Coronary artery (tissue), 2 donors: ENCODE measurements around the gene DMC1.
"Not testable (repeated sequence)": the region's sequence is repeated elsewhere in the genome, so short reads cannot be mapped to it uniquely, and the experiment has no call there.

Source experiments
- DNase-seq: peaks from one replicate; pipeline ENCODE4 v3.0.0-alpha.2; 2017; ENCODE audit warnings: low spot score
- H3K27ac ChIP-seq, 2 donors: fragments of 200-600 bp; sonication (generic); one replicate each; pipeline ENCODE4 v1.5.1; 2016 to 2019
- H3K4me3 ChIP-seq: fragments of 200-600 bp; sonication (generic); 2 replicates; pipeline ENCODE4 v1.5.1; 2016; ENCODE audit warnings: mild to moderate bottlenecking, moderate library complexity
- TF ChIP-seq, protein P1 (sequence below): fragments of 200-600 bp; sonication (generic); IDR thresholded peaks from one replicate; pipeline ENCODE4 v1.5.1; 2019; ENCODE audit warnings: antibody characterized with exemption

Gene DMC1

DNA sequence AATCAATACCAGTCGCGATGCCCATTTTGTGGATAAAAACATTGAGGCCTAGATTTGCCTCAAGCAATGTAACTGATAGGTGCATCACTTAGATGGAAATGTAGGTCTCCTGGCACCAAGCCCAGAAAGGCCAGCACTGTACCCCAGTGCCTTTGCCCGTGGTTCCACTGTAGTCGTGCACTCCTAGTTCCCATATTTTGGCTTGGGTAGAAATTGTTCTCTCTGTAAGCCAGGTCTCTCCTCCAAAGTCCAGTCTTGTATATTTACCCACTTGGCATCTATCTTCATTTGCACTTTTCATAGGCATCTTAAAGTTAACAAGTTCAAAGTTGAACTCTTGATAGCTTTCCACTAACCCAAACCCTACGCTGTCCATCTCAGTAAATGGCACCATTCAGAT is 41.6 kb upstream of the DMC1 start:
- TF ChIP-seq, protein P1, sequence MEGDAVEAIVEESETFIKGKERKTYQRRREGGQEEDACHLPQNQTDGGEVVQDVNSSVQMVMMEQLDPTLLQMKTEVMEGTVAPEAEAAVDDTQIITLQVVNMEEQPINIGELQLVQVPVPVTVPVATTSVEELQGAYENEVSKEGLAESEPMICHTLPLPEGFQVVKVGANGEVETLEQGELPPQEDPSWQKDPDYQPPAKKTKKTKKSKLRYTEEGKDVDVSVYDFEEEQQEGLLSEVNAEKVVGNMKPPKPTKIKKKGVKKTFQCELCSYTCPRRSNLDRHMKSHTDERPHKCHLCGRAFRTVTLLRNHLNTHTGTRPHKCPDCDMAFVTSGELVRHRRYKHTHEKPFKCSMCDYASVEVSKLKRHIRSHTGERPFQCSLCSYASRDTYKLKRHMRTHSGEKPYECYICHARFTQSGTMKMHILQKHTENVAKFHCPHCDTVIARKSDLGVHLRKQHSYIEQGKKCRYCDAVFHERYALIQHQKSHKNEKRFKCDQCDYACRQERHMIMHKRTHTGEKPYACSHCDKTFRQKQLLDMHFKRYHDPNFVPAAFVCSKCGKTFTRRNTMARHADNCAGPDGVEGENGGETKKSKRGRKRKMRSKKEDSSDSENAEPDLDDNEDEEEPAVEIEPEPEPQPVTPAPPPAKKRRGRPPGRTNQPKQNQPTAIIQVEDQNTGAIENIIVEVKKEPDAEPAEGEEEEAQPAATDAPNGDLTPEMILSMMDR = no peak
- no peak overlapping the region for H3K27ac ChIP-seq
- H3K4me3 ChIP-seq = no peak overlapping the region
- DNase-seq = no peak

DNA sequence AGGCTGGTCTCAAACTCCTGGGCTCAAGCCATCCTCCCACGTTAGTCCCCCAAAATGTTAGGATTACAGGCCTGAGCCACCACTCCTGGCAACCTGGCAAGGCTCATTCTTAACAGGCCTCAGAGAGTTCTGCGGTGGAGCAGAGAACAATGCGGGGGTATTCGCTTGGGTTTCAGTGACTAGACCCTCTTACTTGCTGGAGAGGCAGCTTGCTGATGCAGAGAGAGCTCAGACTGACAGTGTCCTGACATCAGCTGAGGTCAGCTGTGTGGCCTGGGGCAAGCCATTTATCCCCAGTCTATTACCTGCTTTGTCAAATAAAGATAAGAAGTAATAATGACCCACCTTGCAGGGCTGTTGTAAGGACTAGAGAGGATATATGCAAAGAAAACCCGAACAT is 40.3 kb upstream of the DMC1 start:
- H3K4me3 ChIP-seq = no peak overlapping the region
- no peak for DNase-seq
- H3K27ac ChIP-seq = no peak overlapping the region
- TF ChIP-seq, protein P1 = no peak

- Histone ChIP-seq H3K4me3 (no peak overlapping the region), H3K27ac (no peak overlapping the region)
- TF ChIP-seq, protein P1 = no peak
- DNase-seq = no peak
Observed at GRCh38 chr22:38608992-38609750, 39.2 kb upstream of the DMC1 start.

GRCh38 chr22:38607680-38608079 is 37.7 kb upstream of the DMC1 start:
- TF ChIP-seq, protein P1 = no peak
- no peak for DNase-seq
- no peak overlapping the region for H3K27ac ChIP-seq
- no peak overlapping the region for H3K4me3 ChIP-seq

- no peak for DNase-seq
Observed at GRCh38 chr22:38602166-38602565, 32.2 kb upstream of the DMC1 start.

DNA sequence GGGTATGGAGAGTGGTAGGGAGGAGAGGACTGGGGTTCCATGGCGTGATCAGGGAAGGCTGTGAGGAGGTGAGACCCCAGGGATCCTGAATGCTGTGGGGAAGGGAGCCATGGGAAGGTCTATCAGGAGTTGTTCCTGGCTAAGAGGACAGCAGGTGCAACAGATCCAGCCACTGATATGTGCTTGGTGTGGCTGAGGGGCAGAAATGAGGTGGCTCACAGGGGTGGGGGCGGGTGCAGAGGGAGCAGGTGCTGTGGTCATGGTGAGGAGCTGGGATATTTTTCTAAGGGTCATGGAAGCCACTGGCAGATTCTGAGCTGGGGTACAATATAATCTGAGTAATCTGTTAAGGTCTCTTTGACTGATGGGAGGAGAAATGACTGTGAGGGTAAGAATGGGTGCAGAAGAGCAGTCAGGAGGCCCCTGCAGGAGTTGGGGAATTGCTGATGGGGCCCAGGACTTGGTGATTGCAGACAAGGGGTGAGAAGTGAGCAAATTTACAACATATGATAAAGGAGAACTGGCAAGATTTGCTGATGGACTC is 31.3 kb upstream of the DMC1 start:
- no peak overlapping the region for H3K4me3 ChIP-seq
- no peak overlapping the region for H3K27ac ChIP-seq
- TF ChIP-seq, protein P1 = no peak
- DNase-seq = no peak

More at GRCh38 chr22:38602166-38602565, 32.2 kb upstream of the DMC1 start:
- TF ChIP-seq, protein P1 = no peak
- no peak overlapping the region for H3K27ac ChIP-seq
- H3K4me3 ChIP-seq = no peak overlapping the region

DNA sequence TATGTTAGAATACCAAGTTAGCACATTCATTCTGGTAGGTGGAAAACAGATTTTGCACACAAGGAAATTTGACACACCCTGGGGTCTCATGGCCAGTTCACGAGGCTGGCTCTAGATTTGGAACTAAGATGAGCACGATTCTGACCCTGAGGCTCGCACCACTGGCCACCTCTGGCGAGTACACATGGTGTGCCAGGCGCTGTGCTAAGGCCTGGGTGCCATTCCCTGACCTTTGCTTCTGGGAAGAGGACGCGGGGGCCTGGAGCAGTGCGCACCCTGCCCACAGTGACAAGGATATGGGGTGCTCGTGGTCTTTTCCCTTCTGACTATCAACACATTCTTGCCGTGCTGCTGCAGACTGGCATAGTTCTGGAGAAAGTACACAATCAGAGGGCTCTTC is 29.5 kb upstream of the DMC1 start:
- Histone ChIP-seq H3K4me3 (no peak overlapping the region), H3K27ac (no peak overlapping the region)
- no peak for DNase-seq
- TF ChIP-seq, protein P1 = no peak

- not testable (repeated sequence) for DNase-seq, H3K27ac ChIP-seq, H3K4me3 ChIP-seq
Observed at GRCh38 chr22:38582923-38583322, 12.9 kb upstream of the DMC1 start.
